Epithelial cell of proximal tubule (primary cell): ENCODE data around the gene PAIP1. TPM values are rescaled to one million over a fixed set of nuclear protein-coding genes. Genes with fewer than 3 reads are reported as not detected.

ENCODE experiments used
- DNase-seq: peaks from one replicate; pipeline ENCODE4 v3.0.0-alpha.2; 2011; ENCODE audit warnings: low read depth
- H3K4me3 ChIP-seq: 2 replicates; pipeline ENCODE4 v1.5.1; 2011; ENCODE audit warnings: low read depth, mild to moderate bottlenecking, low read length
- total RNA-seq: library from RNA; depleted of rRNA; stranded (reverse); fragments of >200 nt; gene quantifications from 2 replicates; pipeline ENCODE4 v1.2.3, GENCODE V29; 2015
- TF ChIP-seq, protein P1 (sequence below): conservative IDR thresholded peaks from 2 replicates; pipeline ENCODE4 v1.5.1; 2012; ENCODE audit warnings: low read depth, mild to moderate bottlenecking, low read length

The PAIP1 gene
- total RNA-seq, 1 donor from 2014 or later, result 98.4 TPM

GRCh38 chr5:43592363-43592762 lies 35.5 kb upstream of the PAIP1 start:
- DNase-seq, result no peak
- no peak overlapping the region for H3K4me3 ChIP-seq
- TF ChIP-seq, protein P1, sequence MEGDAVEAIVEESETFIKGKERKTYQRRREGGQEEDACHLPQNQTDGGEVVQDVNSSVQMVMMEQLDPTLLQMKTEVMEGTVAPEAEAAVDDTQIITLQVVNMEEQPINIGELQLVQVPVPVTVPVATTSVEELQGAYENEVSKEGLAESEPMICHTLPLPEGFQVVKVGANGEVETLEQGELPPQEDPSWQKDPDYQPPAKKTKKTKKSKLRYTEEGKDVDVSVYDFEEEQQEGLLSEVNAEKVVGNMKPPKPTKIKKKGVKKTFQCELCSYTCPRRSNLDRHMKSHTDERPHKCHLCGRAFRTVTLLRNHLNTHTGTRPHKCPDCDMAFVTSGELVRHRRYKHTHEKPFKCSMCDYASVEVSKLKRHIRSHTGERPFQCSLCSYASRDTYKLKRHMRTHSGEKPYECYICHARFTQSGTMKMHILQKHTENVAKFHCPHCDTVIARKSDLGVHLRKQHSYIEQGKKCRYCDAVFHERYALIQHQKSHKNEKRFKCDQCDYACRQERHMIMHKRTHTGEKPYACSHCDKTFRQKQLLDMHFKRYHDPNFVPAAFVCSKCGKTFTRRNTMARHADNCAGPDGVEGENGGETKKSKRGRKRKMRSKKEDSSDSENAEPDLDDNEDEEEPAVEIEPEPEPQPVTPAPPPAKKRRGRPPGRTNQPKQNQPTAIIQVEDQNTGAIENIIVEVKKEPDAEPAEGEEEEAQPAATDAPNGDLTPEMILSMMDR, result no peak

GRCh38 chr5:43590700-43591099 lies 33.8 kb upstream of the PAIP1 start:
- TF ChIP-seq, protein P1, result no peak
- no peak overlapping the region for H3K4me3 ChIP-seq
- DNase-seq, result no peak

GRCh38 chr5:43589310-43589709 lies 32.4 kb upstream of the PAIP1 start:
- no peak for DNase-seq
- H3K4me3 ChIP-seq, result no peak overlapping the region
- TF ChIP-seq, protein P1, result no peak

DNA sequence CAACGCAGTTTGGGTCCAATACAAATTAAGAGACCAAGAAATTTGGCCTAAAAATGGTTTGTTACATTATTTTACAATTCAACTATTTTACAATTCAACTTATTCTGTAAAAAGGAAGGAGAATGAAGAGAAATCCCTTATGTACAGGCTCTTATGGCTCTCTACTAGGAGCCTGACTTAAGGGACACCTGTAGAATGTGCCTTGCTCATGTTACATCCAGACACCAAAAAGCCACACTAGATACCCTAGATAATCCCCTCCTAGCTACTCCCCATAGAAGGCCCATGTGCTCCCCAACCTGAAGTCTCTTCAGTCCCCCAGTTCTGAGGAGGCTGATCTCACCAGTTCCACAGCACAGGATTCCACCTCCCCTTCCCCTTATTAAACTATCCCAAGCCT lies 32.0 kb upstream of the PAIP1 start:
- no peak for DNase-seq
- TF ChIP-seq, protein P1, result no peak
- H3K4me3 ChIP-seq, result no peak overlapping the region

DNA sequence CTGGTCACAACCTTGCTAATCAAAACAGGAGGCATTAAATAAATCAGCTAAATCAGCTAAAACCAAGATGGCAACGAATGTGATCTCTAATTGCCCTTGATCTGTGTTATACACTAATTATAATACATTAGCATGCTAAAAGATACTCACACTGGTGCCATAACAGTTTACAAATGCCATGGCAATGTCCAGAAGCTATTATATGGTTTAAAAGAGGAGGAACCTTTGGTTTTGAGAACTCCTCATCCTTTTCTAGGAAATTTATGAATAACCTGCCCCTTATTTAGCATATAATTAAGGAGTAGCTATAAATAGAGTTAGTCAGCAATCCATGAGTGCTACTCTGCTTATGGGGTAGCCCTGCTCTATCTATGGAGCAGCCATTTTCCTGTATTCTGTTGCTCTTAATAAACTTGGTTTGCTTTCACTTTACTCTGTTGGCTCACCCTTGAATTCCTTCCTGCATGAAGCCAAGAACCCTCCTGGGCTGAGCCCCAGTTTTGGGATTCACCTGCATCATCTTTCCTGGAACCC lies 27.4 kb upstream of the PAIP1 start:
- TF ChIP-seq, protein P1, result no peak
- no peak for DNase-seq
- no peak overlapping the region for H3K4me3 ChIP-seq

GRCh38 chr5:43583724-43584123 lies 26.8 kb upstream of the PAIP1 start:
- no peak overlapping the region for H3K4me3 ChIP-seq
- DNase-seq, result no peak
- TF ChIP-seq, protein P1, result no peak
